GM12874 (cell line): ENCODE measurements around the gene KCNS3.

Source experiments
- CTCF ChIP-seq: IDR thresholded peaks from 2 replicates; pipeline ENCODE4 v1.5.1; 2011; ENCODE audit warnings: low read depth, mild to moderate bottlenecking, control low read depth, low read length, moderate library complexity; ENCODE audit not compliant: insufficient read depth

The KCNS3 gene

DNA sequence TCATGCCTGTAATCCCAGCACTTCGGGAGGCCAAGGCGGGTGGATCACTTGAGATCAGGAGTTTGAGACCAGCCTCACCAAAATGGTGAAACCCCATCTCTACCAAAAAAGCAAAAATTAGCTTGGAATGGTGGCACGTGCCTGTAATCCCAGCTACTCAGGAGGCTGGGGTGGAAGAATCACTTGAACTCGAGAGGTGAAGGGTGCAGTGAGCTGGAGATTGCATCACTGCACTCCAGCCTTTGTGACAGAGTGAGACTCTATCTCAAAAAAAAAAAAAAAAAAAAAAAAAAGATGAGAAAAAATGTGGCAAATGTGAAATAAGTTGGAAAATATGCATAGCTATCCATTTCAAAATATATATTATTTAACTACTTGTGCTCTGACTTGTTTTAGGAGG is 65.0 kb downstream of the KCNS3 start:
- TF ChIP-seq CTCF = no peak

- TF ChIP-seq CTCF = no peak
Observed at GRCh38 chr2:17947113-17947512, 68.6 kb downstream of the KCNS3 start.

- TF ChIP-seq CTCF = no peak
Observed at GRCh38 chr2:17950006-17950405, 71.5 kb downstream of the KCNS3 start.

GRCh38 chr2:17951563-17951962 is 73.1 kb downstream of the KCNS3 start:
- no peak for TF ChIP-seq CTCF

GRCh38 chr2:17958466-17959092 is 80.1 kb downstream of the KCNS3 start:
- TF ChIP-seq CTCF = no peak

DNA sequence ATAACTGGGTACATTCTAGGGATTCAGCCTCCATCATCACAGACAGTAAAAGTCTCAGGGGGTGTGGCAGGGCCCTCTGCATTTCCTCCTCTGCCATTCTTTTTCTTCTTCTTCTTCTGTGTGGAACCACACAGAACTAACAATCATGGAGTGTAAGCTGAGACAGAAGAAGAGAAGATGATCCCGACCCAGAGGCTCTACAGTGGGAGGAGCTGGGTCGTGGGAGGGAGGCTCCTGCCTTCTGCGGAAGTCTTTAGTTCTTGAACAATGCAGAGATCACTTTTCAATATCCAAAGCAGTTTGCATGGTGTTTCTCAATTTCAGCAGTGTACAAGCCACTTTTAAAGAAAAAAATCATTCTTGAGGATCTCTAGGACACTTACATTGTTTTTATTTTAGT is 80.9 kb downstream of the KCNS3 start:
- no peak for TF ChIP-seq CTCF

GRCh38 chr2:17959833-17960232 is 81.4 kb downstream of the KCNS3 start:
- TF ChIP-seq CTCF = no peak

DNA sequence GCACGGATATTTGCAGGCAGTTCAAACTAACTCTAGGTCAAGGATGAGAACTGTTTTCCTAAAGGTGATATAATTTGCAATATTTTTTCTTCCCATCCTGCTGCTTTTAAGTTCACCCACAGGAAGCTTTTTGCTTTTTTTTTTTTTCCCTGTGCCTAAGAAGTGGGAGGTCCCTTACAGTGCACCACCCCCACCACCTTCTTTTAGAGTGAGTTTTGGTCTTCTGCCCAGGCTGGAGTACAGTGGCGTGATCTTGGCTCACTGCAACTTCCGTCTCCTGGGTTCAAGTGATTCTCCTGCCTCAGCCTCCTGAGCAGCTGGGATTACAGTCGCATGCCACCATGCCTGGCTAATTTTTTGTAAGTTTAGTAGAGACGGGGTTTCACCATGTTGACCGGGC is 82.5 kb downstream of the KCNS3 start:
- TF ChIP-seq CTCF = no peak
